HG03432 (cell line): ENCODE results near the gene CAMKK2.
"Not testable (repeated sequence)": the region's sequence is repeated elsewhere in the genome, so short reads cannot be mapped to it uniquely, and the experiment has no call there.

Experiments used
- ATAC-seq: cut with Tn5 transposase; IDR thresholded peaks from one replicate; pipeline ENCODE4 v1.9.1; 2021; ENCODE audit warnings: mild to moderate bottlenecking, moderate library complexity; ENCODE audit not compliant: unreplicated experiment

CAMKK2 gene

DNA sequence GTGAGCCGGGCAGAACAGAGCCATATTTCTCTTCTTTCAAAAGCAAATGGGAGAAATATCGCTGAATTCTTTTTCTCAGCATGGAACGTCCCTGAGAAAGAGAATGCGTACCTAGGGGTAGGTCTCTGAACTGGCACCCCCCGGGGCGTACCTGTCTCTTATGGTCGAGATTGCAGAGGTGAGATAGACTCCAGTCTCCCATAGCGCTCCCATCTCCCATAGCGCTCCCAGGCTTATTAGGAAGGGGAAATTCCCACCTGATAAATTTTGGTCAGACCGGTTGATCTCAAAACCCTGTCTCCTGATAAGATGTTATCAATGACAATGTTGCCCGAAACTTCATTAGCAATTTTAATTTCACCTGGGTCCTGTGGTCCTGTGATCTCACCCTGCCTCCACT is 16.0 kb downstream of the CAMKK2 start:
- not testable (repeated sequence) for ATAC-seq

DNA sequence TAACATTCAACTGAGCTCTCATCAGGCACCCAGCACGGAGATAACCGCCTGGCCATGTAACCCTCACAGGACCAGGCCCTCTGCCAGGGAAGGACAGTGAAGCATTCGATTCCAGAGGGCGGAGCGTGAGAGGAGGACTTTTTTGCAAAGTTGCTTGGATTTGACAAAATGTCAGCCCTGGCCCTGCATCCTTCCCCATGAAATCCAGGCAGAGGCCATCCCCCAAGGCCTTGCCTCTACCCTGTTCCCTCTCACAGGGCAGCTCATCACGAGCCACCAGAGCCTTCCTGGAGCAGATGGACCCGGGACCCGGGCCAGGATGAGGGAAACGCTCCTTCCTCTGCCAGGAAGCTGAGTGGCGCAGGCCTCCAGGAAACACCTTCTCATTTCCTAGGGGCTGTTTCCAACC is 17.0 kb downstream of the CAMKK2 start:
- ATAC-seq = no peak

DNA sequence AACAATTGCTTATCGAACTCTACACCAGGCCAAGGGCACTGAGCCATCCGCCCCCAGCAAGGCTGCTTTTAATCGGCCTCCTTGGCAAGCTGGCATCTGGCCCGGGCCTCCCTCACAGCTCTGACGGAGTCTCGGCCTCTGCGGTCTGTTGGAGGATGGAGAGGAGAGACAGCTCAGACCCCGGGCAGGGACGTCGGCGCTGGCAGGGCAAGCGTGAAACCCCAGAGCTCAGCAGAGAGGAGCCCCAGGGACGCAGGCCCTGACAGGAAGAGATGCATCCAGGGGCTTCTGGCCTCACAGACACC is 17.5 kb downstream of the CAMKK2 start:
- ATAC-seq = no peak

DNA sequence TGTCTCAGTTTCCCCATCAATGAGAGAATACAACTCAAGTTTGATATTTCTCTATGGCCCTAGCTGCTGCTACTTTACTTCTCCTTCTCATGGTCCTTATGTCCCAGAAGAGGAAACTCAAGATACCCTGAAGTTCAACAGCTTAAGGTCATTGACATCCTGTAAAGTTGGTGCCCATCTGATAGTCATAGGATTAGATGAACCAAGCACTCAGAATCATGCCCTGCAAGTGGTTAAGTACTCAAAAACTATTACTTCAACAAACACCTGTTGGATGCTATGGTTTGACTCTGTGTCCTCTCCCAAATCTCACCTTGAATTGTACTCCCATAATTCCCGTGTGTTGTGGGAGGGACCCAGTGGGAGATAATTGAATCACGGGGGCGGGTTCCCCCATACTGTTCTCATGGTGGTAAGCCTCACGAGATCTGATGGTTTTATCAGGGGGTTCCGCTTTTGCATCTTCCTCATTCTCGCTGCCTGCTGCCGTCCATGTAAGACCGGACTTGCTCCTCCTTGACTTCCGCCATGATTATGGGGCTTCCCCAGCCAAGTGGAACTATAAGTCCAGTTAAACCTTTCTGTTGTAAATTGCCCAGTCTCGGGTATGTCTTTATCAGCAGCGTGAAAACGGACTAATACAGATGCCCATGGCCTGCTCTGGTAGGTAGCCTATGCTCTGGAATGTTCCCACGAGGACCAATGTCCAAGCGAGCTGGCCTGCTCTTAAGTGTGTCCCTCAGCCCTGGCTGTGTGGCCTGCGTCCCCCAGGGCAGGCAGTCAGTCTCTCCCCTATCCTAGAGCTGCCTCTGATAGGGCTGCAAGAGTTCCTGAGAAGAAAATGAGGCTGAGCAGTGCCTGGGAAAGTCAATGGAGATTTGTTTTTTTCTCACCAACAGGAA is 18.1 kb downstream of the CAMKK2 start:
- ATAC-seq = no peak

DNA sequence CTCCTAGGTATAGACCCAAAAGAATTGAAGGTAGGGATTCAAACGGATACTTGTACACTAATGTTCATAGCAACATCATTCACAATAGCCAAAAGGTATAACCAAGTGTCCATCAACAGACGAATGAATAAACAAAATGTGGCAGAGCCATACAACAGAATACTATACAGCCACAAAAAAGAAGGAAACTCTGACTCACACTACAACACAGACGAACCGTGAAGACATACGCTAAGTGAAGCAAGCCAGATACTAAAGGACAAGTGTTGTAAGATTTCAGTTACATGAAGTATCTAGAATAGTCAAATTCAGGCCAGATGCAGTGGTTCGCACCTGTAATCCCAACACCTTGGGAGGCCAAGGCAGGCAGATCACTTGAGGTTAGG is 19.1 kb downstream of the CAMKK2 start:
- no peak for ATAC-seq

DNA sequence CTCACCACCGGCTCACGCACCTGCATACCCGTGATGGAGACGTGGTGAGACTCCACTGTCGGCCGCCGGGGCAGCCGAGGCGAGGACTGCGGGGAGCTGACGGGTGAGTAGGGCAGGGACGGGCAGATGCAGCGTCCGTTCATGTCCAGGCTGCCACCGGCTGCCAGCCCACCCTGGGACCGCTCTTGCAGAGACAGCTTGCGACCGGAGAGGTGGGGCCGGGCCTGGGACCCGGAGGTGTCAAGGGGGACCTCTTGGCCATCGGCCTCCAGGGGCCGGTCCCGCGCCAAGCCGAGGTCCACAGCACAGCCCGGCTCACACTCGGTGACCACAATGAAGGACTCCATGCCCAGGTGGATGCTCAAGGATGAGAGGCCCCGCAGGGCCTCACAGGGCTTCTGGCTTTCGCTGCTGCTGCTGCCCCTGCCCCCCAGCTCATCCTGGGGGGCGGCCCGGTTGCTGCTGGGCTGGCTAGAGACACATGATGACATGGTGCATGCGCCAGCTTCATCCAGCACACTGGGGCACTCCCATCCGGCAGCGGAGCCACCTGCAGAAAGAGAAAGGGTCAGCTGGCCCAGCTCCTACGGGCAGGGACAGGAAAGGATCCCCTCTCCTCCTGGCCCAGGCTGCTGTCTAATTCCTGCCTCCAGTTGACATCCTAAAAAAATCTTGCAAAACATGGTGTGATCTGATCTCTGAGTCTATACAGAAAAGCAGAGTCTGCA is 22.3 kb downstream of the CAMKK2 start:
- no peak for ATAC-seq

DNA sequence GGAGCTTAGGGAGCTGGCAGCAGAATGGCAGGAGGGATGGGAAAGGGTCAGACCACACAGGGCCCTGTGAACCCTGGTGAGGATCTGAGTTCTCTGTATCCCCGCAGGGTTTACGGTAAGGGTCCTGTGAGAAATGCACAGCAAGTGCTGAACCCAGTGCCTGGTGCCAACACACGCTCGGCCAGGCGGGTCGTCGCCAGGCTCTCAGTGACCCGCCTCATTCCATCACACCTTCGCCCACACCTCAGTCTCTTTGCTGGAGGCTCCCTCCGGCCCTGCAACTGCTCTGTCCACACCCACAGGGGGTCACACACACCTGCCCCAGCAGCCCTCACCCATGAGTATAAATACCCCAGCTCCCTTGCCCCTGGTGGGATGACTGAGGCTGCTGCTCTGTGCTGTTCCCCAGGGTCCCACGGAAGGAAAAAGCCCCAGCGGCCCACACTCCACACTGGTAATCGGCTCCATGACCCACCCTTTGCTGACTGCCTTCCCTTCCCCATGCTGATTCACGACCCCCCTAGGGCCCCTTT is 23.1 kb downstream of the CAMKK2 start:
- no peak for ATAC-seq

DNA sequence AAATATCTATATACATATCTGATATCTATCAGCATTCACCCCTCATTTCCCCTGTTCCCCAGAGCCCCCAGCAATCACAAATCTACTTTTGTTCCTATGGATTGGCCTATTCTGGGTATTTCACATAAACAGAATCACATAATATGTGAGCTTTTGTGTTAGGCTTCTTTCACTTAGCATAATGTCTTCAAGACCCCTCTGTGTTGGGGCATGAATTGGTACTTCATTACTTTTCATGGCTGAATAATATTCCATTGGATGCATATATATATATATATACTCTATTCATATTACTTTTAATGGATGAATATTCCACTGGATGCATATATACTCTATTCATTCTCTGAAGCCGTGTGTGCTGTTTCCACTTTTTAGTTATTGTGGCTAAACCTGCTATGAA is 28.7 kb downstream of the CAMKK2 start:
- no peak for ATAC-seq

DNA sequence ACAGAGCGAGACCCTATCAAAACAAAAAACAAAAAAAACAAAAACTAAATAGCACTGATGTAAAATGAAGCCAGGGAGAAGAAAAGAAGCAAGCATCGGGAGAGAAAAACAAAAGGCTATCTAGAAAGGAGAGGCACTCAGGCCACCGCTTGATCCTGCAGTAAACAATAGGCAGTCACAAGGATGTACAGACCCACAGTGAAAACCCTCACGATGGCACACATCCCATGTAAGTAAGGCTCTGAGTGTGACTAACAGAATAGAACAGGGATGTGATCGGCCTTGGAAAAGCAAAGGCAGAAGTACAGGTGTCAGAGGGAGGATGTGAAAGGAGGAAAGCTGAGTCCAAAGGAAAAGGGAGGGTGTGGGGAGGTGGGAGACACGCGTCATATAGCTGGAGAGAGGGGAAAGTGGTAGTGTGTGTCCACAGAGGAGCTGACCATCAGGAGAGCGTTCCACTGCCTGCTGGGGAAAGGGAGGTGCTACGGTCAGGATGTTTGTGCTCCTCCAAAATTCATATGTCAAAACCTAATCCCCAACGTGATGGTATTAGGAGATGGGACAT is 31.5 kb downstream of the CAMKK2 start:
- no peak for ATAC-seq

DNA sequence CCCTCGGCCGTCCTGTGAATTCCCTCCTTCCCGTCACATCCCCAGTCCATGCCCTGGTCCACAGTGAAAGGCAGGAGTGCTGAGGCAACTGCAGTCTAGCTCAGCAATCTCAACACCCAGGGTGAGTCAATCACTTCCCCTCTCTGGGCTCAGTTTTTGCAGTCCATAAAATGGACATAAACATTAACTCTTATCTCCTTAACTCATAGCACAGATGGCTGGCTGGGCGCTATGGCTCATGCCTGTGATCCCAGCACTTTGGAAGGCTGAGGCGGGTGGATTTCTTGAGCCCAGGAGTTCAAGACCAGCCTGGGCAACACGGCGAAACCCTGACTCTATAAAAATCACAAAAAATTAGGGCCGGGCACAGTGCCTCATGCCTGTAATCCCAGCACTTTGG is 32.4 kb downstream of the CAMKK2 start:
- no peak for ATAC-seq

DNA sequence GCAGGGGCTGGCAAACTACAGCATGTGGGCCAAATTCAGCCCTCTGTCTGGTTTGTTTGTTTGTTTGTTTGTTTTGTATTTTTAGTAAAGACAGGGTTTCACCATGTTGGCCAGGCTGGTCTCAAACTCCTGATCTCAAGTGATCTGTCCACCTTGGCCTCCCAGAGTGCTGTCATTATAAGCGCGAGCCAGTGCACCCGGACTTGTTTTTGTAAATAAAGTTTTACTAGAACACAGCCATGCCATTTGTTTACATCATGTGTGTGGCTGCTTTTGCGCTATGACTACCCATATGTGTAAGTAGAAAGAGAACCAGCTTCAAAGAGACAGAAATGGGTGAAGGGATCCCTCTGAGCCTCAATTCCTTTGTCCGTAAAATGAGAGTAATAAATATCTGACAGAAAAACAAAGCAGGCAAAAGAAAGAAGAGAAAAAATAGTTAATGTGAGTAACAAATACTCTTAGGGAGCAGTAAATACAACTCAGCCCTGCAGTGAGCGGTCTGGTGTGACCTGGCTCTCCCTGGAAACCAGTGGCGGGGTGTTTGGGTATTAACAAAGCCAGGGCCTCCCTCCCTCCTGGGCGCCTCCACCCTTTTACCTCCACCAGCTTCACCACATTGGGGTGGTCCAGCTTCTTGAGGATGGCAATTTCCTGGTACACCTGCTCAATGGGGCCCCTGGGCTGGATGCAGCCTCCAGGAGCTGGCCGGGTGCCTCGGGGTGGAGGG is 33.1 kb downstream of the CAMKK2 start:
- ATAC-seq = no peak

DNA sequence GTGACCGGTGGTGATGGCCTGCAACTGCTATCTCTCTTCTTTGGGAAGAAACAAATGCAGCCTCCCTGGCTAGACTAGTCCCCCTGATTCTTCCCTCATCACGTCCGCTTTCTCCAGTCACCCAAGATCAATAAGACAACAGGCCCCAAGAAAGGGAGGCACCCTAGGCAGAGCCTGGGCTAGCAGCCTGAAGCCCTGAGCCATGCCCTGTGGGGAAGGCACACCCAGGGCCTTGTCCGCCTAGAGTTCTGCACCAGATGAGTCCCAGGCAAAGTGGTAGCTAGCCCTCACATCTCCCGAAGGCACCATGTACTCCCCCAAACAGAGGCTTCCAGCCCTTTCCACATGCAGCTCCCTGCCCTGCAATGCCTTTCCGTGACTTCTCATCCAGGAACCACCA is 35.1 kb downstream of the CAMKK2 start:
- no peak for ATAC-seq

DNA sequence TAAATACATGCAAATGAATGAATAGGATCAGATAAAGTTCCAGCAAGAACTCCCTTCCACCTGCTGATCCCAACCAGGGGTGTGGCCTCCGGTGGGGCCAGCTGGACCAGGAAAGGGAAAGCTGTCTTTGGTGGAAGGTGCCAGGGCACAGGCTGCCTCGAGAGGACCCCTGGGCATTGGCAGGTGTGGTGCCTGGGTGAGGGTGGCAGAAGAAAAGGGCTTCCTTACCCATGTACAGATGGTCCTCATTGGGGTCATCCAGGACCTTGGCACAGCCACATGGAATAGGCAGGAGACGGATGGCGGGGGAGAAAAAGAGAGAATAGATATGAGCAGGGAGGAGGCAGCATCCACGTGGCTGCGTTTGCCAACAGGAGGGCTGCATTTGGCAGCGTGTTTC is 36.4 kb downstream of the CAMKK2 start:
- no peak for ATAC-seq

DNA sequence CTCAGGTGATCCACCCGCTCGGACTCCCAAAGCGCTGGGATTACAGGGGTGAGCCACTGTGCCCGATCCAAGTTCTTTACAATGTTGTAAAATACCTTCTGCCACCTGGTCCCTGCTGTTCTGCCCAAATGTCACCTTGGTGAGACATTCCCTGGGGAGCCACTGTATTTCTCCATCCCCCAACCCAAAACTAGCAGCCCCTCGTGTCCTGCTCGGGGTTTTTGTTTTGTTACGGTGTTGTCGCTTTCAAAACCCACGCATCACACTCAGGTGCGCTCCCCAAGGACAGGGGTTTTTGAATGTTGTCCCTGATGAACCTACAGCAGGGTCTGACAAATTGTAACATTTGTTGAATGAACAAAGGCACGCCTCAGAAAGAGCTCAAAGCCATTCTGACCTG is 37.4 kb downstream of the CAMKK2 start:
- ATAC-seq = no peak

DNA sequence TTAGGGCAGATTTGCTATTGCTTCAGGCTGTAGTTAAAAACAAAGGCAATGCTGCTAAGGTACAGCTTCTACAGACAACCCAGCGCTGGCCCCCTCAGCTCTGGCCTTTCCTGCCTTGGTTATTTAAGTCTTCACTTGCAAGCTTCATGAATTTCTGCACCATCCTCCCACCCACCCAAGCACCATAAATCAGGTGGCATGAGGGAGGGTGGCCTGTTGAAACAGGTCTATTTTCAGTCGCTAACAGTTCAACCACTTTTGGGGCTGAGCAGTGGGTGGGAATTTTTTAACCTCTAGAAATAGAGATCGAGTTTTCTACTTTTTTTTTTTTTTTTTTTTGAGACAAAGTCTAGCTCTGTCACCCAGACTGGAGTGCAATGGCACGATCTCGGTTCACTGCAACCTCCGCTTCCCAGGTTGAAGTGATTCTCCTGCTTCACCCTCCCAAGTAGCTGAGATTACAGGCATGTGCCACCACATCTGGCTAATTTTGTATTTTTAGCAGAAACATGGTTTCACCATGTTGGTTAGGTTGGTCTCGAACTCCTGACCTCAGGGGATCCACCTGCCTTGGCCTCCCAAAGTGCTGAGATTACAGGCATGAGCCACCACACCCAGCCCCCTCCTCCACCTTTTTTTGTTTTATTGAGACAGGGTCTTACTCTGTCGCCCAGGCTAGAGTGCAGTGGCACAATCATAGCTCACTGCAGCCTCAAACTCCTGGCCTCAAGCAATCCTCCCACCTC is 38.6 kb downstream of the CAMKK2 start:
- not testable (repeated sequence) for ATAC-seq

DNA sequence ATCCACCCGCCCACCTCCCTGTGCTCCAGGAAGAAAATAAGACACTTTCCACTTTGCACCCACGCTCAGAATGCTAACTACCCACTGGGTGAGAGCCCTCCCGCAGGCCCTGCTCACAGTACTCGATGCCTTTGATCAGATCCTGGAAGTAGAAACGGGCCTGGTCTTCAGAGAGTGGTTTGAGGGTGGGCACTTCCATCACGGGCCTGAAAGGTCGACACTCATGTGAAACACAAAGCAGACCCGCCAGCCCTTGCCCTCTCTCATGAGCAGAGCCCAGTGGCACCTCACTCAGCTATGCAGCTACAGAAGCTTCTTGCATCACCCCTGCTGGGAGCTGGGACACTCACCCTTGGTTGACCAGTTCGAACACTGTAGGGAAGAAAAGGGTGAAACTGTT is 41.1 kb downstream of the CAMKK2 start:
- no peak for ATAC-seq

DNA sequence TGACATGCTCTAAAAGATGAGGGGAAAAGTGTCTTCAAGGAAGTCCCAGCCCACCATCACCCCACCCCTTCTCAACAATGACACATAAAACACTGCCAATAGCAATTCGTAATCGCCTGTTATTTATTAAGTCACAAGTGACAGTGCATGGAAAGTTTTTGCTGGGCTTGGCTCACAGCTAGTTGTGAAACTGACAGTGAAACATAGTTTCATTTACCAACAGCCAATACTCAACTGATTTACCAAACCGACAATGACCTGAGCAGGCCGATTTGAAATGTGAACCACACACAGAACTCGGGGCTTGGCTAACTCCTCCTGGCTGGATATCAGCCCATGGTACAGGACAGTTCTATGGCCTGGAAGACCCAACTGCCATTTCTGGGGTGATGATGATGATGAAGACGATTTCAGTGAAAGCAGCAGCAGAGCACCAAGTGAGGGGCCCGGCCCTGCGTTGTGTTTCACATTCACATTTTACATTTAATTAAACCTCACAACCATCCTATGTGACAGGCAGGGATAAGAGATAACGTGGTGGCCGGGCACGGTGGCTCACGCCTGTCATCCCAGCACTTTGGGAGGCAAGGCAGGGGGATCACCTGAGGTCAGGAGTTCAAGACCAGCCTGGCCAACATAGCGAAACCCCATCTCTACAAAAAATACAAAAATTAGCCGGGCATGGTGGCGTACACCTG is 42.7 kb downstream of the CAMKK2 start:
- no peak for ATAC-seq

DNA sequence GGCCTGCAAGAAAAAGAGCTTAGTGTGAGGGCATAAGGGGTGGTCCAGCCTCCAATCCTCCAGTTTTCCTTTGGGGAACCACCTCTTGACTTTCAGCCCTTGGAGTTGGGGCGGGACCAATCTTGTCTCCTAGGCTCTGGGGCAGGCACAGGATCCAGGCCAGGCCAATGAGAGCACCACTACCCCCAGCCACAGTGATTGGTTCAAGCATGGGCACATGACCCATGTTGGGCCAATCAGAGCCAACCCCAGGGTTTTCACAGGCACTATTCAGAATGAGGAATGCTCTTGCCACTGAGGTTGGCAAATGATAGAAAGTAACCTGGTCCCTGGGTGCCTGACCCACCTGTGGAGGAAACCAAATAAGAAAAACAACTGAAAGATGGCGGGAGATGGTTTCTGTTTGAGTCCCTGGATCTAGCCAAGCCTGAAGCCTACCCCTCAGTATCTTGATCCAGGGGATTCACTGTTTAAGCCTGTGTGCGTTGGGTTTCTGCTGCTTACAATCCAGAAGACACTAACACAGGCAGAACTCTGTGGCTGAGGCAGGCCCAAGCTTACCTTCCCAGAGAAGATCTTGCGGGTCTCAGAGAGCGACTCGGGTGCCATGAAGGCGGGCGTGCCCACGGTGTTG is 43.7 kb downstream of the CAMKK2 start:
- ATAC-seq = no peak

DNA sequence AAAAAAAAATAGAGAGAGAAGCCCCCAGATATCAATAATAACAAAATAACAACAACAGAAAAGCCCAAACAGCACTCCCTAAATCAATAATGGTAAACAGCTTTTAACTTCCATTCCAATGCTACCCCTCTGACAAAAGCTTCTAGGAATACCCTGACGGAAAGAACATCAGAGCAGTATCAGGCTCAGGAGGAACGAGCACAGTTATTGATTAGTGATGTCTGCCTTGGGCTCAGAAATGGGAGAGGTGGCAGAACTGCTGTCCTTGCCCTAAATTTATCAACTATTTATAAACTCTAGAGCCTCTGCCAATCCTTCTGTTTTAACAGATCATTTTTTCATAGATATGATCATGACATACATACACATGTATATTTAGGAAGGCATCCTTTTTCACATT is 44.7 kb downstream of the CAMKK2 start:
- ATAC-seq = no peak
